SK-N-SH treated with all-trans-retinoic acid at 6 μM for 48 hours (cell line): ENCODE results near the gene MARVELD1.

ENCODE experiments used
- ATAC-seq: fragments of 200-7000 bp; cut with Tn5 transposase; 3 replicates; pipeline ENCODE4 v1.9.1; 2020; ENCODE audit warnings: mild to moderate bottlenecking, moderate library complexity
- ARNTL ChIP-seq: fragments of 450-650 bp; formaldehyde crosslinking; IDR thresholded peaks from 2 replicates; pipeline ENCODE4 v1.5.0; 2020; ENCODE audit warnings: low read depth, mild to moderate bottlenecking, moderate library complexity, borderline replicate concordance
- BACH2 ChIP-seq: fragments of 250-450 bp; sonication (Bioruptor Pico); IDR thresholded peaks from 2 replicates; pipeline ENCODE4 v1.9.0; 2021; ENCODE audit warnings: mild to moderate bottlenecking, borderline replicate concordance
- CSDC2 ChIP-seq: fragments of 250-450 bp; sonication (Bioruptor Pico); IDR thresholded peaks from 2 replicates; pipeline ENCODE4 v1.5.0; 2020; ENCODE audit warnings: mild to moderate bottlenecking, moderate library complexity
- CSRNP3 ChIP-seq: fragments of 250-450 bp; sonication (Bioruptor Pico); IDR thresholded peaks from 2 replicates; pipeline ENCODE4 v1.5.1; 2021; ENCODE audit warnings: mild to moderate bottlenecking, moderate library complexity
- ESRRG ChIP-seq: fragments of 250-450 bp; sonication (Bioruptor Pico); IDR thresholded peaks from 2 replicates; pipeline ENCODE4 v1.6.1; 2021; ENCODE audit warnings: mild to moderate bottlenecking
- ISL1 ChIP-seq: fragments of 250-450 bp; sonication (Bioruptor Pico); IDR thresholded peaks from 2 replicates; pipeline ENCODE4 v2.1.2; 2022; ENCODE audit warnings: mild to moderate bottlenecking, moderate library complexity
- OSR1 ChIP-seq: fragments of 250-450 bp; sonication (Bioruptor Pico); IDR thresholded peaks from 2 replicates; pipeline ENCODE4 v1.8.0; 2022; ENCODE audit warnings: moderate library complexity, mild to moderate bottlenecking, inconsistent platforms
- POU6F1 ChIP-seq: fragments of 250-450 bp; sonication (Bioruptor Pico); IDR thresholded peaks from 2 replicates; pipeline ENCODE4 v1.8.0; 2021; ENCODE audit warnings: low read depth, mild to moderate bottlenecking, moderate library complexity, borderline replicate concordance
- PPARA ChIP-seq: fragments of 250-450 bp; sonication (Bioruptor Pico); IDR thresholded peaks from 2 replicates; pipeline ENCODE4 v1.5.0; 2020; ENCODE audit warnings: mild to moderate bottlenecking, borderline replicate concordance
- RARB ChIP-seq: fragments of 250-450 bp; sonication (Bioruptor Pico); IDR thresholded peaks from 2 replicates; pipeline ENCODE4 v1.8.0; 2021; ENCODE audit warnings: mild to moderate bottlenecking, moderate library complexity
- SNAI2 ChIP-seq: fragments of 250-450 bp; sonication (Bioruptor Pico); IDR thresholded peaks from 2 replicates; pipeline ENCODE4 v1.5.0; 2020; ENCODE audit warnings: mild to moderate bottlenecking, moderate library complexity
- TCF4 ChIP-seq: fragments of 250-450 bp; sonication (Bioruptor Pico); IDR thresholded peaks from 2 replicates; pipeline ENCODE4 v1.8.0; 2021; ENCODE audit warnings: mild to moderate bottlenecking, moderate library complexity, borderline replicate concordance
- TOX ChIP-seq: fragments of 250-450 bp; sonication (Bioruptor Pico); IDR thresholded peaks from 2 replicates; pipeline ENCODE4 v1.8.0; 2021; ENCODE audit warnings: mild to moderate bottlenecking, moderate library complexity, borderline replicate concordance
- TSHZ2 ChIP-seq: fragments of 250-450 bp; sonication (Bioruptor Pico); IDR thresholded peaks from 2 replicates; pipeline ENCODE4 v1.5.0; 2020; ENCODE audit warnings: mild to moderate bottlenecking, moderate library complexity
- ZC3H10 ChIP-seq: fragments of 250-450 bp; sonication (Bioruptor Pico); IDR thresholded peaks from 2 replicates; pipeline ENCODE4 v1.5.1; 2021; ENCODE audit warnings: mild to moderate bottlenecking, moderate library complexity
- ZFP3 ChIP-seq: fragments of 250-450 bp; sonication (Bioruptor Pico); IDR thresholded peaks from 2 replicates; pipeline ENCODE4 v1.5.0; 2020; ENCODE audit warnings: mild to moderate bottlenecking, moderate library complexity
- ZFP30 ChIP-seq: fragments of 450-650 bp; formaldehyde crosslinking; IDR thresholded peaks from 2 replicates; pipeline ENCODE4 v1.5.0; 2022; ENCODE audit warnings: mild to moderate bottlenecking, moderate library complexity
- ZNF565 ChIP-seq: fragments of 450-650 bp; formaldehyde crosslinking; conservative IDR thresholded peaks from 2 replicates; pipeline ENCODE4 v1.5.0; 2020; ENCODE audit warnings: low read depth, mild to moderate bottlenecking, moderate library complexity
- ZNF70 ChIP-seq: fragments of 450-650 bp; formaldehyde crosslinking; IDR thresholded peaks from 2 replicates; pipeline ENCODE4 v1.5.0; 2020; ENCODE audit warnings: mild to moderate bottlenecking, moderate library complexity
- ZNF8 ChIP-seq: fragments of 450-650 bp; formaldehyde crosslinking; IDR thresholded peaks from 2 replicates; pipeline ENCODE4 v1.5.0; 2020; ENCODE audit warnings: mild to moderate bottlenecking, moderate library complexity
- TF ChIP-seq, protein P1 (sequence below): fragments of 250-450 bp; sonication (Bioruptor Pico); IDR thresholded peaks from 2 replicates; pipeline ENCODE4 v1.8.0; 2020; ENCODE audit warnings: mild to moderate bottlenecking, moderate library complexity, borderline replicate concordance
- TF ChIP-seq, protein P2 (sequence below): fragments of 250-450 bp; sonication (Bioruptor Pico); IDR thresholded peaks from 2 replicates; pipeline ENCODE4 v1.5.1; 2020; ENCODE audit warnings: low read depth, mild to moderate bottlenecking, moderate library complexity

The MARVELD1 gene

GRCh38 chr10:97723001-97723400 lies 9.5 kb downstream of the MARVELD1 start (continued):
- TF ChIP-seq, protein P1, sequence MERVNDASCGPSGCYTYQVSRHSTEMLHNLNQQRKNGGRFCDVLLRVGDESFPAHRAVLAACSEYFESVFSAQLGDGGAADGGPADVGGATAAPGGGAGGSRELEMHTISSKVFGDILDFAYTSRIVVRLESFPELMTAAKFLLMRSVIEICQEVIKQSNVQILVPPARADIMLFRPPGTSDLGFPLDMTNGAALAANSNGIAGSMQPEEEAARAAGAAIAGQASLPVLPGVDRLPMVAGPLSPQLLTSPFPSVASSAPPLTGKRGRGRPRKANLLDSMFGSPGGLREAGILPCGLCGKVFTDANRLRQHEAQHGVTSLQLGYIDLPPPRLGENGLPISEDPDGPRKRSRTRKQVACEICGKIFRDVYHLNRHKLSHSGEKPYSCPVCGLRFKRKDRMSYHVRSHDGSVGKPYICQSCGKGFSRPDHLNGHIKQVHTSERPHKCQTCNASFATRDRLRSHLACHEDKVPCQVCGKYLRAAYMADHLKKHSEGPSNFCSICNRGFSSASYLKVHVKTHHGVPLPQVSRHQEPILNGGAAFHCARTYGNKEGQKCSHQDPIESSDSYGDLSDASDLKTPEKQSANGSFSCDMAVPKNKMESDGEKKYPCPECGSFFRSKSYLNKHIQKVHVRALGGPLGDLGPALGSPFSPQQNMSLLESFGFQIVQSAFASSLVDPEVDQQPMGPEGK (CRISPR knock-in tag), result no peak
- TF ChIP-seq TOX (CRISPR knock-in tag), result no peak
- no peak for TF ChIP-seq BACH2
- no peak for TF ChIP-seq ZC3H10
- no peak for TF ChIP-seq ZNF8 (CRISPR knock-in tag)

DNA sequence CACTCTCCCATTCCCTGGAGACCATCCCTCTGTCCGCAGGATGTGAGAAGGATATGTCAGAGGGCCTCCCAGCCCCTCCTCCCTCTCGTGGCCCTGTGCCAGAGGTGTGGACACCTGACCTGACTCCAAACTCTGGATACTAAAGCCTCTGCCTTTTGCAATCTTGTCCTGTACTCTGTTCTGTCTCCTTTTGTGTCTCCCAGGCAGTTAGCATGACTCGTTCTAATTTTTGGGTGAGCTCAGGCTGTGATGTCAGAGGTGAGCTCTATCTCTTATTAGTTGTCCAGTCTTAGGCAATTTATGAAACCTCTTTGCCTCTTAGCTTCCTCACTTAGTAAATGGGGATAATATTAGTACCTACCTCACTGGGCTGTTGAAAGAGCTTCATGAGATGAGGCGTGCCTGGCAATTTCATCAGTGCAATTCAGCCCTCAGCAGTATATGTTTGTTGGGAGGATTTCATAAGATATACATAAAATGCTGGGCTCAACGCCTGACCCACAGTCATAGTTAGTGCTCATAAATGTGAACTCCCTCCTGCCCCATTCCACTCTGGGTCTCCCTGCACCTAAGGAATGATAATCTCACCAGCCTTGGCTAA lies 10.9 kb downstream of the MARVELD1 start:
- TF ChIP-seq ISL1, result no peak
- TF ChIP-seq ZFP30 (CRISPR knock-in tag), result no peak
- TF ChIP-seq RARB, result no peak
- no peak for TF ChIP-seq SNAI2 (CRISPR knock-in tag)
- no peak for TF ChIP-seq ZFP3
- no peak for TF ChIP-seq ESRRG
- TF ChIP-seq, protein P2, sequence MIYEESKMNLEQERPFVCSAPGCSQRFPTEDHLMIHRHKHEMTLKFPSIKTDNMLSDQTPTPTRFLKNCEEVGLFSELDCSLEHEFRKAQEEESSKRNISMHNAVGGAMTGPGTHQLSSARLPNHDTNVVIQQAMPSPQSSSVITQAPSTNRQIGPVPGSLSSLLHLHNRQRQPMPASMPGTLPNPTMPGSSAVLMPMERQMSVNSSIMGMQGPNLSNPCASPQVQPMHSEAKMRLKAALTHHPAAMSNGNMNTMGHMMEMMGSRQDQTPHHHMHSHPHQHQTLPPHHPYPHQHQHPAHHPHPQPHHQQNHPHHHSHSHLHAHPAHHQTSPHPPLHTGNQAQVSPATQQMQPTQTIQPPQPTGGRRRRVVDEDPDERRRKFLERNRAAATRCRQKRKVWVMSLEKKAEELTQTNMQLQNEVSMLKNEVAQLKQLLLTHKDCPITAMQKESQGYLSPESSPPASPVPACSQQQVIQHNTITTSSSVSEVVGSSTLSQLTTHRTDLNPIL (CRISPR knock-in tag), result no peak
- ATAC-seq, result peak; percentile 40; the same call in 2 of the 3 replicates

GRCh38 chr10:97726636-97727178 lies 13.2 kb downstream of the MARVELD1 start:
- ATAC-seq, result no peak
- TF ChIP-seq ZNF70 (CRISPR knock-in tag), result no peak
- TF ChIP-seq BACH2, result no peak
- no peak for TF ChIP-seq TSHZ2 (CRISPR knock-in tag)
- TF ChIP-seq TCF4 (CRISPR knock-in tag), result no peak
- no peak for TF ChIP-seq PPARA (CRISPR knock-in tag)
- TF ChIP-seq ZFP3, result no peak
- no peak for TF ChIP-seq ESRRG
- TF ChIP-seq CSDC2 (CRISPR knock-in tag), result no peak
- no peak for TF ChIP-seq ISL1
- no peak for TF ChIP-seq ZNF565
- TF ChIP-seq ZFP30 (CRISPR knock-in tag), result no peak

DNA sequence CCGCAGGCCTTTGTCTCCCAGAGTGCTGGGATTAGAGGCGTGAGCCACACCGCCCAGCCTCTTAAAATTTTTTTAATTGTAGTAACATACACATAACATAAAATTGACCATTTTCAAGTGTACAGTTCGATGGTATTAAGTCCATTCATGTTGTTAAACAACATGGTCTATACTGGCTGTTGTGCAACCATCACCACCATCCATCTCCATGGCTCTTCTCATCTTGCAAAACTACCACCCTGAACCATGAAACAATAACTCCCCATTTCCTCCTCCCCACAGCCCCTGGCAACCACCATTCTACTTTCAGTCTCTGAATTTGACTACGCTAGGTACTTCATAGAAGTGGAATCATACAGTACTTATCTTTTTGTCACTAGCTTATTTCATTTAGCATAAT lies 15.5 kb downstream of the MARVELD1 start:
- no peak for ATAC-seq
- no peak for TF ChIP-seq CSDC2 (CRISPR knock-in tag)
- TF ChIP-seq ZNF565, result no peak
- no peak for TF ChIP-seq TOX (CRISPR knock-in tag)
- TF ChIP-seq PPARA (CRISPR knock-in tag), result no peak
- no peak for TF ChIP-seq ZNF8 (CRISPR knock-in tag)
- TF ChIP-seq SNAI2 (CRISPR knock-in tag), result no peak
- no peak for TF ChIP-seq ZC3H10
- TF ChIP-seq TCF4 (CRISPR knock-in tag), result no peak
- TF ChIP-seq, protein P2 (CRISPR knock-in tag), result no peak
- TF ChIP-seq TSHZ2 (CRISPR knock-in tag), result no peak
- no peak for TF ChIP-seq ZFP30 (CRISPR knock-in tag)
- TF ChIP-seq ARNTL (CRISPR knock-in tag), result no peak
- TF ChIP-seq OSR1 (CRISPR knock-in tag), result no peak
- no peak for TF ChIP-seq POU6F1 (CRISPR knock-in tag)
- no peak for TF ChIP-seq ISL1
- TF ChIP-seq ZFP3, result no peak
- no peak for TF ChIP-seq CSRNP3 (CRISPR knock-in tag)
- TF ChIP-seq ESRRG, result no peak
